Gastrocnemius medialis (tissue), 4 donors: ENCODE results near the gene LDLRAP1.

Experiments
- POLR2A ChIP-seq, 2 donors: fragments of 450-650 bp; IDR thresholded peaks; one replicate each; pipeline ENCODE4 v1.6.1; 2017; ENCODE audit warnings: antibody characterized with exemption in 2 of 2, mild to moderate bottlenecking in 2 of 2, moderate library complexity in 2 of 2
- TF ChIP-seq, protein P1 (sequence below), 5 experiments: fragments of 450-650 bp in 3 of 5; fragments of 200-600 bp in 2 of 5; sonication (generic) in 2 of 5; IDR thresholded peaks in 4 of 5; conservative IDR thresholded peaks in 1 of 5; 1 replicate in 4 of 5; 2 replicates in 1 of 5; pipeline ENCODE4 v1.5.1; 2016 to 2019; ENCODE audit warnings: antibody characterized with exemption in 5 of 5, mild to moderate bottlenecking in 3 of 5, moderate library complexity in 3 of 5

DNA sequence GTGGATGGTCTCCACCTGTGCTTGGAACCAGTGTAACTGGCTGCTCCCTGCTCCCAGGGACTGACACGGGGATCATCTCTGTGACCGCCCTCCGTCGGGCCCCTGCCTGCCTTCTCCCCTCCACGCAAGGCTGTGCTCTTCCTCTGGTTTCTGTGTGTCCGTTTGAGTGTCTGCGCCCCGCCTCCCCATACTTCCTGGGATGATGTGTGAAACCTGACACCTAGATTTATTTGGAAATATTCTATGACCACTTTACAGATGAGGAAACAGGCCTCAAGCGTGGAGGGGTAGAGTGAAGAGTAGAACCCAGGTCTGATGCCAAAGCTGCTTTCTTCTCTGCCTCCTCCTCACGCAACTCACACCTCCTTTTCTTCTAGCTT, 24.3 kb downstream of the LDLRAP1 start:
- no peak for TF ChIP-seq POLR2A (IDR thresholded peaks at IDR 0.05)
- TF ChIP-seq, protein P1, sequence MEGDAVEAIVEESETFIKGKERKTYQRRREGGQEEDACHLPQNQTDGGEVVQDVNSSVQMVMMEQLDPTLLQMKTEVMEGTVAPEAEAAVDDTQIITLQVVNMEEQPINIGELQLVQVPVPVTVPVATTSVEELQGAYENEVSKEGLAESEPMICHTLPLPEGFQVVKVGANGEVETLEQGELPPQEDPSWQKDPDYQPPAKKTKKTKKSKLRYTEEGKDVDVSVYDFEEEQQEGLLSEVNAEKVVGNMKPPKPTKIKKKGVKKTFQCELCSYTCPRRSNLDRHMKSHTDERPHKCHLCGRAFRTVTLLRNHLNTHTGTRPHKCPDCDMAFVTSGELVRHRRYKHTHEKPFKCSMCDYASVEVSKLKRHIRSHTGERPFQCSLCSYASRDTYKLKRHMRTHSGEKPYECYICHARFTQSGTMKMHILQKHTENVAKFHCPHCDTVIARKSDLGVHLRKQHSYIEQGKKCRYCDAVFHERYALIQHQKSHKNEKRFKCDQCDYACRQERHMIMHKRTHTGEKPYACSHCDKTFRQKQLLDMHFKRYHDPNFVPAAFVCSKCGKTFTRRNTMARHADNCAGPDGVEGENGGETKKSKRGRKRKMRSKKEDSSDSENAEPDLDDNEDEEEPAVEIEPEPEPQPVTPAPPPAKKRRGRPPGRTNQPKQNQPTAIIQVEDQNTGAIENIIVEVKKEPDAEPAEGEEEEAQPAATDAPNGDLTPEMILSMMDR (IDR thresholded peaks at IDR 0.05 in 4 of 5, conservative IDR thresholded peaks at IDR 0.05 in 1 of 5): no peak
